Panc1 (cell line): Measurements from ENCODE around the gene FGGY. TPM values are rescaled to one million over a fixed set of nuclear protein-coding genes. Genes with fewer than 3 reads are reported as not detected.

Experiments used
- ATAC-seq: fragments of 200-7000 bp; cut with Tn5 transposase; 2 replicates; pipeline ENCODE4 v1.9.1; 2020; ENCODE audit warnings: mild to moderate bottlenecking, moderate library complexity
- BruUV-seq: library from RNA; stranded (reverse); fragments of 400-500 nt; replicated peaks from 2 replicates; lab custom pipeline; 2021; lab: Mats Ljungman, UMichigan
- CTCF ChIA-PET: fragments of 300-600 bp; sonication (Branson Sonifier 250); formaldehyde crosslinking; loops from one replicate; lab custom pipeline; 2022; ENCODE audit warnings: antibody characterized with exemption; lab: Charles Lee
- POLR2A ChIA-PET: fragments of 300-600 bp; sonication (Branson Sonifier 250); formaldehyde crosslinking; loops from one replicate; lab custom pipeline; 2022; ENCODE audit warnings: antibody characterized with exemption; lab: Charles Lee
- DNase-seq: peaks from one replicate; pipeline ENCODE4 v3.0.0-alpha.2; 2010; ENCODE audit warnings: low read depth, low spot score
- H3K27ac ChIP-seq: 2 replicates; pipeline ENCODE4 v1.5.1; 2011; ENCODE audit warnings: mild to moderate bottlenecking, low read length, inconsistent platforms
- H3K27me3 ChIP-seq: fragments of 200-500 bp; sonication (Bioruptor generic); 2 replicates; pipeline ENCODE4 v1.6.0; 2014; ENCODE audit warnings: low read length, inconsistent platforms; ENCODE audit not compliant: control insufficient read depth, insufficient read depth
- H3K36me3 ChIP-seq: fragments of 200-500 bp; sonication (Bioruptor generic); 2 replicates; pipeline ENCODE4 v1.5.1; 2014; ENCODE audit warnings: inconsistent platforms, mild to moderate bottlenecking, low read length, moderate library complexity; ENCODE audit not compliant: control insufficient read depth, insufficient read depth
- H3K4me1 ChIP-seq: 2 replicates; pipeline ENCODE4 v1.5.1; 2011; ENCODE audit warnings: inconsistent platforms, mild to moderate bottlenecking, low read length, moderate library complexity; ENCODE audit not compliant: control insufficient read depth, insufficient read depth
- H3K4me3 ChIP-seq, 2 experiments: 2 replicates each; pipeline ENCODE4 v1.5.1; 2011 to 2012; ENCODE audit warnings: low read depth in 2 of 2, low read length in 2 of 2, mild to moderate bottlenecking in 2 of 2, inconsistent platforms in 1 of 2, moderate library complexity in 1 of 2
- H3K9me3 ChIP-seq: fragments of 200-500 bp; sonication (Bioruptor generic); 2 replicates; pipeline ENCODE4 v1.5.1; 2014; ENCODE audit warnings: low read depth, mild to moderate bottlenecking, inconsistent platforms, low read length, moderate library complexity; ENCODE audit not compliant: control insufficient read depth, insufficient read depth
- CTCF ChIP-seq: fragments of 450-650 bp; IDR thresholded peaks from 2 replicates; pipeline ENCODE4 v1.5.1; 2017; ENCODE audit warnings: mild to moderate bottlenecking
- POLR2AphosphoS5 ChIP-seq: IDR thresholded peaks from 2 replicates; pipeline ENCODE4 v1.6.1; 2012; ENCODE audit warnings: mild to moderate bottlenecking, low read depth, low read length, moderate library complexity
- REST ChIP-seq, 2 experiments: IDR thresholded peaks; 2 replicates each; pipeline ENCODE4 v1.6.1; 2011 to 2012; ENCODE audit warnings: low read depth in 2 of 2, control low read depth in 1 of 2, low read length in 1 of 2, mild to moderate bottlenecking in 1 of 2, moderate library complexity in 1 of 2; ENCODE audit not compliant: insufficient read depth in 1 of 2
- SIN3A ChIP-seq: IDR thresholded peaks from 2 replicates; pipeline ENCODE4 v1.6.1; 2012; ENCODE audit warnings: low read depth, mild to moderate bottlenecking, low read length, moderate library complexity, borderline replicate concordance; ENCODE audit not compliant: insufficient read depth
- TCF7L2 ChIP-seq: IDR thresholded peaks from 2 replicates; pipeline ENCODE4 v1.6.1; 2011; ENCODE audit warnings: mild to moderate bottlenecking, low read depth, low read length, inconsistent platforms
- in situ Hi-C: cut with HindIII; loops from 2 replicates; pipeline ENCODE4 v1.10.0; 2016; ENCODE audit warnings: low sequenced_read_pairs, low pct_unique_long_range_greater_than_20kb
- intact Hi-C: fragments of 100-400 bp; cut with micrococcal nuclease; formaldehyde crosslinking; loops from one replicate; pipeline ENCODE4 v1.10.0; 2022; ENCODE audit not compliant: unreplicated experiment
- total RNA-seq: library from RNA; stranded (reverse); gene quantifications from one replicate; pipeline ENCODE4 v1.2.1, GENCODE V29; 2021; ENCODE audit not compliant: unreplicated experiment

FGGY gene
- total RNA-seq, 1 experiment from 2014 or later, result 15.5 TPM

- BruUV-seq, result no TSS peak
- in situ Hi-C loops, result no loop called here
- CTCF ChIA-PET, result no interaction called here
Observed at GRCh38 chr1:59743324-59744091, 446.6 kb downstream of the FGGY start.

GRCh38 chr1:59747420-59748024 lies 450.6 kb downstream of the FGGY start:
- no TSS peak for BruUV-seq
- DNase-seq (no peak), ATAC-seq (no peak)
- no peaks in the 10 kb centered on the region for H3K27me3 ChIP-seq
- no peaks in the 10 kb centered on the region for H3K36me3 ChIP-seq
- intact Hi-C loops, result no loop called here
- H3K27ac ChIP-seq, result no peak overlapping the region
- no peak overlapping the region for H3K4me3 ChIP-seq
- in situ Hi-C loops, result no loop called here
- H3K4me1 ChIP-seq, result no peaks in the 10 kb centered on the region
- H3K9me3 ChIP-seq, result no peaks in the 10 kb centered on the region
- POLR2A ChIA-PET, result no interaction called here
- CTCF ChIA-PET, result no interaction called here
- TF ChIP-seq POLR2AphosphoS5 (no peak), CTCF (no peak), REST (IDR thresholded peaks at IDR 0.05; ENCODE audit: insufficient read depth in 1 of 2, low read depth in 2 of 2, low read length in 1 of 2) (no peak), SIN3A (no peak)

More at GRCh38 chr1:59743324-59744091, 446.6 kb downstream of the FGGY start:
- POLR2A ChIA-PET, result no interaction called here
- Histone ChIP-seq H3K4me1 (no peaks in the 10 kb centered on the region), H3K4me3 (no peak overlapping the region), H3K9me3 (no peaks in the 10 kb centered on the region), H3K27me3 (no peaks in the 10 kb centered on the region), H3K27ac (no peak overlapping the region), H3K36me3 (no peaks in the 10 kb centered on the region)
- ATAC-seq, result no peak
- TF ChIP-seq SIN3A (no peak), CTCF (no peak), REST (IDR thresholded peaks at IDR 0.05; ENCODE audit: insufficient read depth in 1 of 2, low read depth in 2 of 2, low read length in 1 of 2) (no peak), POLR2AphosphoS5 (no peak), TCF7L2 (no peak)
- no peak for DNase-seq
- intact Hi-C loops, result no loop called here
